Esophagus mucosa (tissue), 1 donor: Measurements from ENCODE around the gene HBS1L. TPM values are rescaled to one million over a fixed set of nuclear protein-coding genes. Genes with fewer than 3 reads are reported as not detected.

Experiments
- ATAC-seq: fragments of 200-7000 bp; cut with Tn5 transposase; one replicate; pipeline ENCODE4 v1.9.1; 2020
- total RNA-seq: library from RNA; stranded (reverse); gene quantifications from one replicate; pipeline ENCODE4 v1.2.4, GENCODE V29; 2023
- donor health status: DM: yes; HTN: yes; CAD: no.

HBS1L gene
- total RNA-seq, 1 donor from 2014 or later, result 47.0 TPM

DNA sequence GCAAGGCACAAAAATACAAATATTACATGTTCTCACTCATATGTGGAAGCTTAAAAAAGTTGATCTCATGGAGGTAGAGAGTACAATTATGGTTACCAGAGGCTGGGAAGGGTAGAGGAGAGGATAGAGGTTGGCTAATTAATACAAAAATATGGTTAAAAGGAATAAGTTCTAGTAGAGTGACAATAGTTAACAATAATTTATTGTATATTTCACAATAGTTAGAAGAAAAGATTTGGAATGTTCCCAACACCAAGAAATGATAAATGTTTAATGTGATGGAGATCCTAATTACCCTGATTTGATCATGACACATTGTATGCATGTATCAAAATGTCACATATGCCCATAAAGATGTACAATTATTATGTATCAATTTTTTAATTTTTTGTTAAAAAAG lies 106.5 kb downstream of the HBS1L start:
- no peak for ATAC-seq

DNA sequence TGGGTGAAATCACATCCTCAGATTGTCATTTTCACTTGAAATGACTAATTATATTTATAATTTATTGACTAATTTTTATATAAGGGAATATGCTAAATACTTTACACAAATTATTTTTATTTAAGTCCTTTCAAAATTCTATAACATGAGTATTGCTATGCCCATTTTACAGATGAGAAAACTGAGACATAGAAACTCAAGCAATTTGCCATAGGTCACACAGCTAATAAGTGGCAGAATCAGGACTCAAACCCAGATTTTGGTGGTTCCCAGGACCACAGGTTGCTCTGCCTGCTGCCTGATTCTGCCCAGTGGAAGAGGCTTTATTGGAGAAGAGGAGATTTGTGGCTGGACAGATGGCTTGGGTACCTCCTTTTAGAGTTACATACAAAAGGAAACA lies 109.6 kb downstream of the HBS1L start:
- no peak for ATAC-seq

DNA sequence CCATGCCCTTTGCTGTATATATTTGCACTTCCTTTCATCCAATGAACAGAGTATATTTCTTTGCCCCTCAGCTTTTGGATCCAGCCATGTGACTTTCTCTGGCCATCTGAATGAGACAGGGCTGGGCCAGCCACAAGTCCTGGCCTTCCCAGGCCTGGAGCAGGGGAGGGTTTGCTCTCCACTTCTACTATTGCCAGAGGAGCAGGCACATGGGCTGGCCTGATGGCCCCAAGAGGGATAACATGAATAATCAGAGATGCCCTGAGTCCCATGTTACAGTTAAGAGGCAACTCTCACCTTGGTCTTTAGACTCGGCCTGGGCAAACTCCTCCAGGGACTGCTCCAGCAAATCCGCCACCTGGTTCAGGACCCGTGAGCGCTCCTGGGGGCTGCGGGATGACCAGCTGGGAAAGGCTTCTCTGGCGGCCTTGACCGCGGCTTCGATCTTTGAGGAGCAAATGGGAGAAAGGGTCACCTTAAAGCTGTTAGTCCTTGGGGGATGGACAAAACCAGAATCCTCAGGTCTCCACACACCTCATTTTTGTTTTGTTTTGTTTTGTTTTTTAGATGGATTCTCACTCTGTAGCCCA lies 111.0 kb downstream of the HBS1L start:
- ATAC-seq, result no peak

DNA sequence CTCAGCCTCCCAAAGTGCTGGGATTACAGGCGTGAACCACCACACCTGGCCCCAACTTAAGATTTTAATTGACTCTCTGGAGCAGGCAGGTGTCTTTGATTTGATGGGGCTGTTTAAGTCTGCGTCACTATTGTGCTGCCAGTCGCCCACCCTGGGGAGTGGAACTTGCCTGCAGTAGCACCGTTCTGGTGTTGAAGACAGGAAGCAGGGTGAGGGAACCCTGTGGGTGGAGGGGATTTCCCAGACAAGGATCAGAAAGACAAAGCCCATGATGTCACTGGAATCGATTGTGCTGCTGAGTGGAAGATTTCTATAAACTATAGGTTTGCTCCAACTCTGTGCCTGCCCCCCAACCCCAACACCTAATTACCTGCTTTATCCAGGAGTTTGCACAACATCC lies 115.7 kb downstream of the HBS1L start:
- ATAC-seq, result no peak

DNA sequence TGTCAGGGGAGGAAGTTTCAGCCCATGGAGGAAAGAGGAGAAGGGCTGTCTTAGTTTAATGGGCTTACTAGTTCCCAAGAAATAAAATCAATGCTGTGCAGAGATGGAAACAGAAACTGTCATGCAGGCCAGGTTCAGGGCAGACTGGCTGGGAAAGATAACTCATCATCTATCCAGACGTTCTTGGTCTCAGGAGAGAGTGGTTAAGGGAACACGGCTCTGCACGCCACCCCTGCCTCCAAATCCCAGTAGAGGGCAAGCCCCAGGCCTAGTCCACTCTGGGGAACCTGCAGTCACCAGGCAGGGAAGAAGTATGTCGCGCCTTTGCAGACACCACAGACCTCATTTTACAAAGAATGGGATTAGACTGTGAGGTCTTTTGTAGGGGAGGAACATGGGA lies 117.2 kb downstream of the HBS1L start:
- no peak for ATAC-seq

DNA sequence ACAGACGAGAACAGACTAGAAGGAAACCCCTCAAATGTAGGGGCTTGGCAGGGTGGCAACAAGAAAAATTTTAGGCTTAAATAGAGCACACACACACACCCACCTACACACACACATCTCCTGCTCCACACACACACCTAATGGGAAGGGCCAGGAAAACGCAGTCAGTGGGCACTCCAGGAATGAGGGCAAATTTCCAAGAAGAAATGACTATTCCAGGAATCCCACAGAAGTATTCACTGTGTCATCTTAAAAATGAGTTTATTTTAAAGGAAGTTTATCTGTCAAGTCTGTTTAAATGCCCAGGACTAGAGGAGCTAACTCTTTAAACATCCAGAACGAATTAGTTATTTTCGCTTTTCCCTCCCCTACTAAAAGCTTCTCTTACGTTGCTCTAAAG lies 117.7 kb downstream of the HBS1L start:
- ATAC-seq, result no peak

DNA sequence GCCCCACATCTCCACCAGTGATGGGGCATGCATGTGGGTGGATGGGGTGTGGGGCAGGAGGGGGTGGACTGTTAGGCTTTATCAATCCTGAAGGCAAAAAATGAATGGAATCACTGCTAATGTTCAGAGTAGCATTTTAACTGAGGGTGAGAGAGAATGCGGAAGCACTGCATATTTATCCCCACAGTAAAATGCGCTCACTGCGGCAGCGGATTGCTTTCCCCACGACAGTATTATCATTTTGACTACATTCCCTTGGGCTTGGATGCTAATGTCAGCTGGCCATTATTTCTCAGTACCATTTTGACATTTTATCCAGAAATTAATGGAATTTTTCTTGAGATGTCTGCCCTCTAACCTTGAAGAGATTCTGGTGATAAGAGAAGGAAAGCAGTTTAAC lies 118.1 kb downstream of the HBS1L start:
- no peak for ATAC-seq

DNA sequence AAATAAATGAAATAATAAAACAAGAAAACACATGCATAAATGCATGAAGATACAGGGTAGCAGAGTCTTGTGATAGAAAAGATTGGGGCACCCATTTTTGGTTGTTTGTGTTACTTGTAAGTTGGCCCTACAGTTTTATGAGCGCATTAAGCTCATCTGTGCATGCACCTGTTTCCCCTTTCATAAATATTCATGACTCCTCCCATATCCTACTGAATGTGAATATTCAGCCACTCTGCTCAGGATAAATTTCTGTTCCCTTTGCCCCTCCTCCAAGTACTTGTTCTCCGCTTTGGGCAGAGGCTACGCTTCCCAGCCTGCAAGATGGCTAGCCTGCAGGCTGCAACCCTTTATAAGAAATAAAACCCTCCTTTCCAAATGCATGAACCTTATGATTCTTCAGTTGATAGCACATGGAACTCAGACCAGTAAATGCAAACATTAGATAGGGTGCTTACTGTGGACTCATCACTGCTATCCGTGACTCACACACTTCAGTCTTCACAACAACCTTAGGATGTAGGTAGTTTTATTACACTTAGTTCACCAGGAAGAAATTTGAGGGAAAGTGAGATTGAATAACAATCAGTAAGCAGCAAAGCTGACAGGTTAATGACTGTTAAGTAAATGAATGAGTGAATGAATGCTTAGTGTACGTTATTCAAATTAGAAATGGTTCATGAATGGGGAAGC lies 119.7 kb downstream of the HBS1L start:
- no peak for ATAC-seq

DNA sequence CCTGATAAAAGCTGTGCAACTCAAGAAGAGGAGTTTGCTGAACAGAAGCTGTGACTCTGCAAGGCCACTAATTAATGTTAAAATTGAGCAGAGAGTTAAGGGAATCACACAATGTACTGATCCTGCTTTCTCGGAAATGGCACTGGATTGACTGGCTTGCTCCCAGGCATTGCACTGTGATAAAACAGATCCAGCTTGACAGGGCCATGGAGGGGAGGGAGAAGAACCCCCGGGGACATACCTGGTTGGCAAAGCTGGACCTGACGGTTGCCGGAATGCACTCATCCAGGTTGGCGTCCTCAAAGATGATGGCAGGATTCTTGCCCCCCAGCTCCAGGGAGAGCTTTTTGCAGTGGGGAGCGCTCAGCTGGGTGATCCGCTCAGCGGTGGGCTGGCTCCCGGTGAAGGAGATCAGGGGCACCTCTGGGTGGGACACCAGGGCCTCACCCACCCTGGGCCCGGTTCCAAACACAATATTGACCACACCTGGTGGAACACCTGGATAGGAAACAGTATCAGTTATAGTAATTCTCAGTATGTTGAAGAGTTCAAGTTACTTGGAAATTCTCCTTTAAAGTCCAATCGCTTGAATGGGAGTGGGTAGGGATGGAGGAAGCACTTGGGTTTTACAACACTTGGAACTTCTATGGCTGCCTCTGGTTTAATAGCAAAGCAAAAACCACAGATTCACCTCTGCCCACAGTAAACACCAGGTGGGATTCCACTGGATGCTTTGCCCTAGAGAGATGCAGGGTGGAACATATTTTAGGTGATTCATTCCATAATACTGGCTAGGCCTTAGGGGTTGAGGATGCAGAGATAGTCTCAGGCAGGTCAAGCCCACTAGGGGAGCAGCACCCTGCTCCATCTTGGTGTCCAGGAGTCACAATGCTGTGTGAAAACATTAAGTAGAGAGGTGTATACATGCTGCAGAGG lies 121.8 kb downstream of the HBS1L start:
- ATAC-seq, result no peak

DNA sequence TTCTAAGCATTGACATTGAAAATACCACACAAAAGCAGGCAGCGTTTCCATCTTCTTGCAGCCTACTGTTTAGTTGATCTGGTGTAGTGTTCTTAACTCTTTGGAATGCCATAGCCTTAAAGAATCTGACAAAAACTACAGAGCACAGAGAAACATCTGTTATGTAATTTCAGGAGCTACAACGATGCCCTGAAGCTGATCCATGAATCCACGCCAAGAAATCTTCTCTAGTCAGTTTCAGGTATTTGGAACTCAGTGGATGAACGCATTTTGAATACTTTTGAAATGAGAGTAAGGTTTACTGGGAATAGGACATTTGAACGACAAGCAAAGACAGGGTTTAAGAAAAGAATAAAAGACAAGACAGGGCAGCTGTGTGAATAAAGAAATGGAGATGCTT lies 122.5 kb downstream of the HBS1L start:
- no peak for ATAC-seq

DNA sequence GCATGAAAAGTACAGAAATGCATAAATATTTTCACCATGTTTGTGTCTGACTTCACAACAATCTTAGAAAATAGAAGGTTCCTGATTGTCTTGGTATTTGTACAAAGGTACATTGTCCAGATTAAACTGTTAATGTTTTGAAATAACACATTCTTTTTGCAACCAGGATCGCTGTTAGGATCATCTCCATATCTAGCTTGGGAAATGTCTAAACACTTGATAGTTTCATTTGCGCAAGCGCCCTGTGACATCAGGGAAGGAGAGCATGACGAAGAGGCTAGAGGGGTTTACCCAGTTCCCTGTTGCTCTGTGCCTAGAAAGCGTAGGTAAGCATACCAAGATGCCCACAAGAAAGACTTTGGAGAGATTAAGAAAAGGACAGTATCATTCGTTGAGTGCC lies 124.2 kb downstream of the HBS1L start:
- no peak for ATAC-seq

DNA sequence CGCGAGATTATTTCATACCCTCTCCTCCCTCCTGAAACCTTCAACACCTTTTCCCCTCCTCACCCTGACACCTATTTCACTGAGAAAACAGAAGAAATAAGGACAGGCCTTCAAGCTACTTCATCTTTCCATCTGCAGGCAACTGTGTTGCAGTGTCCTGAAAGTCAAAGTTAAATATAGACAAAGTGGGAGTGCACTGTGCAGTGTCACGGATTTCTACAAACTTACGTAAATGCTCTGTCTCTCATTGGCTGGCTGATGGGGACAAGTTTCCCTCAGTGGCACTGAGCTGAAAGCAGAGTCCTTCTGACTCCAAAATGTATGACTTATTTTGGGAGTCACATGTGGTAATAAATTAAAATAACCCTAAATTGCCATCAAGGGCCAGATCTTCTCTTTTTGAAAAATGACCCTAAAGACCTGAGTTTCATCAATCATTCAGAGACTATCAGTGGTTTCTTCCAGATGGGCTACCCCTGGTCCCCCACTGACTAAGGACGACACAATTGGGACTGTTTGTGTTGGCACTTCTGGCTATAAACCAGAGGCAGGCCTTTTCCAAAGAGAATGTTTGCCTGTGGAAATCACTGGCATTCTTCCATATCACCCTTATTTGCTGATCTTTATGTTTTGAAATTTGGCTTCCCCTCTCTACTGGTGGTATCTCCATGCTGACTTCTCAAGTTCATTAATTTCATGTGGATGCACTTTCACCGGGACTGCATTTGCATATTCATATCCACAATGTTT lies 126.3 kb downstream of the HBS1L start:
- no peak for ATAC-seq

DNA sequence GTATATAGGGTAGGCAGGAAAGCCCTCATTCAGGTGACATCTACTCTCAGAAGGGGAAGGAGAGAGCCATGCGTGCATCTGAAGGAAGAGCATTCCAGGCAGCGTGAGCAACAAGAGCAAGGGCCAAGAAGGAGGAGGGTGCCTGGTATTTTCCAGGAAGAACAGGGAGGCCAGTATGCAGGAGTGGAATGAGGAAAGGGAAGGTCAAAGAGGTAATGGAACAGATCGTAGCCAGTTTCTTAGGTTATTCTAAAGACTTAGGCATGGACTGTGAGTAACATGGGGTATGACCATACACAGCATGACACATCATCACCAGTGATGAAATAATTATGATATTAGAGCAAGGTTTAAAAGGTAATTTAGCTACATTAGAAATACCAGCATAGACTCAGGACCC lies 128.8 kb downstream of the HBS1L start:
- ATAC-seq, result peak; percentile 94

DNA sequence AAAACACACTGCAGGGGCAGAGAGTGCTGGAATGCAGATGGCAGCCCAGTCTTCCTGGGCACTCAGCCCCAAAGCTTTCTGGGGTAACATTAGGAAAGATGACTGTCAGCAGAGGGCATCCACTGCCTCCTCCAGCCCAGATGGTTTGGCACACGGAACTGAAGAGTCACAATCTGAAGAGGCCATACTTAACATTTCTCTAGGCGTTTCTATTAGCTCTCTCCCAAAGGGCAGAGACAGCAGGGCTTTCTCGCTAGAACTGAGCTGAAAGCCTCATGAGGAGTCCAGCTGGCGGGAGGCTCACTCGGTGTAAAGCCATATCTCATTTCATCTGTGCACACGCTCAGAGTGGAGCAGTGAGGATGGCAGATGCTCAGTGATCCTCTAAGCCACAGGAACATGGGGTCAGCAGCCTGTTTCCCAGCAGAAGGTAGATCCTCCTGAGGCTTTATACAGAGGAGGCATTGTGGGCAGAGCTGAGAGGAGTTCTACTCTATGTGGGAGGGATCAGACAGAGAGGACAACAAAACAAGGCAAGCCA lies 132.8 kb downstream of the HBS1L start:
- ATAC-seq, result no peak

DNA sequence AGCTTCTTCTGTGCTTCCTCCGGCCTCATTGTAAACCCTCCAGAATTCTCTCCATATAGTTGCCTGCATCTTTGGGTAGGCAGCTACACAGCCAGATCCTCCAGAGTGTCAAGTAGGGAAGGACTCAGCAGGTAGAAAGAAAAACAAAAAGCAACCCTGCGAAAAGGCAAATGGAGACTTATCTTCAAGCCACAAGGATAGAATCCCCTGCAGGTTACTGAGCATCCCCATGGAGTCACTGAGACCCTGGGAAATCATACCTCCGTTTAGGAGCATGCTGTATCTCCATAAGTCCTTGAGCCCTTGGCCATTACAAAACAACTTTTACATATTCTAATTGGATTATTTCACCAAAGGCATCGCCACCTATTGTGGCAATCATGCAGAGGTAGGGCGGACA lies 133.3 kb downstream of the HBS1L start:
- no peak for ATAC-seq

DNA sequence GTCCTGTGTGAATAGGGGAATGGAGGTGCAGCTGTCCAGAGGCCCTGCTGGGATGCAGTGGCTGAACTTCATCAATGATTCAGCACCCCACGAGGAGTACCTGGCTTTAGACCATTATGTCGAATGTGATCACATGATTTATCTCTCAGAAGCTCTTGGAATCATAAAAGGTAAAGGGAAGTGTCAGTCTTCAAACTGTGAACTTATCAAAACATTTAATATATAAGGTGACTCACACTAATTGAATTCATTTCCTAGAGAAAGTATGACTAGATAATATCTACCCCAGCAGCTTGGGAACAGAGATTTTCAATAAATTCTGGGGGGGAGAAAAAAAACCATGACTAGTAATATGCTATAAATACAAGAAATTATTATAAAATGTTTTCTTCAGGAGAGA lies 134.2 kb downstream of the HBS1L start:
- ATAC-seq, result no peak

DNA sequence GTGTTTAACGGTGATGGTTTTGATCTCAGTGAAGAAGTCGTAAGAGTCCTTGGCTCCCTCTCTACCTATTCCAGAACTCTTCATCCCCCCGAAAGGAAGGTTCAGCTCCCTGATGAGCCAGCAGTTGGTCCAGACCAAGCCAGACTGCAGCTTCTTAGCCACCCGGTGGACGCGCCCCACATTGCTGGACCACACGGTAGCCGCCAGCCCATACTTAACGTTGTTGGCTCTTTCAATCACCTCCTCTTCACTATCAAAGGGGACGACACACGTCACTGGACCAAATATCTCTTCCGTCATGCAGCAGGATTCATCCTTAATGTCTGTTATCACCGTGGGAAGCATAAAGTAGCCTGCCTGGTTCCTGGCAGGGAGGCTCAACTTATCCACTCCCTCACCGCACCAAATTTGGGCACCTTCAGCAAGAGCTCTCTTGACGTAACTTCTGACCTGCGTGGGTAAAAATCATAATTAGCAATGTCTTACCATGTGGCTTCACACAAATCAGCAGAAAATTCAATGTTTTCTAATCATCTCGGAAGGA lies 136.1 kb downstream of the HBS1L start:
- ATAC-seq, result no peak

DNA sequence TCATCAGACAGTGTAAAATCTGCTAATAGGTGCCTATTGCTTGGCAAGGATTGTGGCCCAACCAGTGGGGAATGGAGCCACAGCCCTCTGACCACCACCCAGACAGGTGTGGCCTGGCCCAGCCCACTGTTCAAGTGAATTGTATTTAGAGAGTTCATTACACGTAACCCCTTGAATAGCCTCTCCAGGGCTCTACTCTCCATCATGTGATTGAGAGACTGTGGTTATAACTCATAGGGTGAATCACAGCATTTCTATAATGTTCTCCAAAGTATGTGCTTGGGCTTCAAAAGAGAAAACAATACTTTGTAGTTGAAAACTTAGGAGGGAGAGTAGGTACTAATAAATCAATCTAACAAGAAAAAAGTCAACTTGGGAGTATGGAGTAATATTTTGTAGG lies 143.1 kb downstream of the HBS1L start:
- peak; percentile 79 for ATAC-seq

DNA sequence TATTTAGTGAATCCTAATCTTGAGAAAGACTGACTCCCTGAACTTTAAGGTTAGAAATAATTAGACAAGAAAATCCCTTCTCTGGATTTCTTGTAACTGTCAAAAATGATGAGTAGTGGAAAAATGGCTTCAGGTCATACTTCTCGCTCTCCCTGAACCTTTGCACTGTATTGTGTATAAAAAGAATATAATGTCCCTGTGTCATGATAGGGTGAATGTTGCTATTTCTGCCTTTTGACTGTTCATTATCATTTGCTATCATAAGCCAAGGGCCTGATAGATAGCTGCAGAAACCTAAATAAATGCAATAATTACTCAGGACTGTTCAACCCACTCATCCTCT lies 144.1 kb downstream of the HBS1L start:
- ATAC-seq, result no peak
